Keratinocyte (primary cell): ENCODE results near the gene CASP6. TPM values are rescaled to one million over a fixed set of nuclear protein-coding genes. Genes with fewer than 3 reads are reported as not detected.

Source experiments
- DNase-seq: peaks from one replicate; pipeline ENCODE4 v3.0.0-alpha.2; 2011; ENCODE audit warnings: low read depth, missing footprints, low spot score
- FAIRE-seq: peaks from 2 replicates; lab custom pipeline; 2011; peaks lifted over from hg19 to GRCh38; lab: Jason Lieb, UNC
- H2AFZ ChIP-seq: 2 replicates; pipeline ENCODE4 v1.6.0; 2012; ENCODE audit warnings: low read length, control low read depth, inconsistent platforms; ENCODE audit not compliant: control insufficient read depth
- H3K27ac ChIP-seq: 2 replicates; pipeline ENCODE4 v1.5.1; 2011; ENCODE audit warnings: low read length; ENCODE audit not compliant: control insufficient read depth, insufficient read depth
- H3K27me3 ChIP-seq: 3 replicates; pipeline ENCODE4 v1.6.0; 2011; ENCODE audit warnings: low read length; ENCODE audit not compliant: control insufficient read depth, insufficient read depth; ENCODE audit errors: extremely low read depth
- H3K36me3 ChIP-seq, 2 experiments: 2 replicates in 1 of 2; 3 replicates in 1 of 2; pipeline ENCODE4 v1.5.1; 2011; ENCODE audit warnings: low read length in 2 of 2, mild to moderate bottlenecking in 1 of 2; ENCODE audit not compliant: control insufficient read depth in 2 of 2, insufficient read depth in 2 of 2; ENCODE audit errors: extremely low read depth in 1 of 2
- H3K4me1 ChIP-seq: 3 replicates; pipeline ENCODE4 v1.5.1; 2011; ENCODE audit warnings: low read length; ENCODE audit not compliant: control insufficient read depth, insufficient read depth; ENCODE audit errors: extremely low read depth
- H3K4me2 ChIP-seq: 3 replicates; pipeline ENCODE4 v1.6.0; 2011; ENCODE audit warnings: low read depth, low read length; ENCODE audit not compliant: control insufficient read depth, insufficient read depth; ENCODE audit errors: extremely low read depth
- H3K4me3 ChIP-seq, 3 experiments: fragments of 200-600 bp in 1 of 3; sonication (generic) in 1 of 3; 2 replicates in 2 of 3; 3 replicates in 1 of 3; pipeline ENCODE4 v1.5.1; 2011 to 2016; ENCODE audit warnings: low read length in 3 of 3, mild to moderate bottlenecking in 3 of 3, control low read depth in 2 of 3, inconsistent platforms in 1 of 3, low read depth in 1 of 3, mixed read lengths in 1 of 3, mixed run types in 1 of 3, moderate library complexity in 1 of 3; ENCODE audit not compliant: control insufficient read depth in 2 of 3, insufficient read depth in 2 of 3; ENCODE audit errors: extremely low read depth in 1 of 3
- H3K79me2 ChIP-seq: 2 replicates; pipeline ENCODE4 v1.6.0; 2012; ENCODE audit warnings: low read length; ENCODE audit not compliant: control insufficient read depth, insufficient read depth
- H3K9ac ChIP-seq: 3 replicates; pipeline ENCODE4 v1.6.0; 2011; ENCODE audit warnings: low read length; ENCODE audit not compliant: control insufficient read depth, insufficient read depth; ENCODE audit errors: extremely low read depth
- H3K9me1 ChIP-seq: 3 replicates; pipeline ENCODE4 v1.6.0; 2011; ENCODE audit warnings: low read length; ENCODE audit not compliant: control insufficient read depth, insufficient read depth; ENCODE audit errors: extremely low read depth
- H3K9me3 ChIP-seq: 2 replicates; pipeline ENCODE4 v1.5.1; 2012; ENCODE audit warnings: low read depth, low read length; ENCODE audit not compliant: control insufficient read depth
- H4K20me1 ChIP-seq: 3 replicates; pipeline ENCODE4 v1.6.0; 2011; ENCODE audit warnings: low read length; ENCODE audit not compliant: control insufficient read depth, insufficient read depth; ENCODE audit errors: extremely low read depth
- EZH2 ChIP-seq: IDR thresholded peaks from one replicate; pipeline ENCODE4 v1.6.1; 2012; ENCODE audit warnings: inconsistent platforms, mild to moderate bottlenecking, low read length, moderate library complexity
- dilution Hi-C: fragments of 300-500 bp; cut with MboI; formaldehyde crosslinking; loops from one replicate; pipeline ENCODE4 v1.7.0; 2020; ENCODE audit warnings: low sequenced_read_pairs; ENCODE audit not compliant: extremely low pct_ligation_motif_present
- polyA plus RNA-seq, 5 experiments: library from polyadenylated mRNA; depleted of rRNA in 3 of 5; stranded (reverse) in 3 of 5; stranded (forward) in 1 of 5; unstranded in 1 of 5; fragments of >200 nt; gene quantifications; 1 replicate in 1 of 5; 2 replicates in 3 of 5; 3 replicates in 1 of 5; pipeline versions ENCODE4 v1.2.1 to v1.2.3, GENCODE V29; 2011 to 2012; ENCODE audit warnings: missing spikeins in 2 of 5, low read depth in 1 of 5, low replicate concordance in 1 of 5
- TF ChIP-seq, protein P1 (sequence below), 3 experiments: IDR thresholded peaks in 1 of 3; conservative IDR thresholded peaks in 1 of 3; optimal IDR thresholded peaks in 1 of 3; 2 replicates in 2 of 3; 3 replicates in 1 of 3; pipeline versions ENCODE3 to v1.5.1; 2011; ENCODE audit warnings: low read length in 3 of 3, mild to moderate bottlenecking in 3 of 3, moderate library complexity in 2 of 3, control low read depth in 1 of 3, inconsistent platforms in 1 of 3; ENCODE audit not compliant: insufficient read depth in 2 of 3; ENCODE audit errors: extremely low read depth in 1 of 3

Gene CASP6
- polyA plus RNA-seq, 1 donor (not counting 4 experiments of a cell fraction or from before 2014, with no cell fraction given) = 52.0 TPM

DNA sequence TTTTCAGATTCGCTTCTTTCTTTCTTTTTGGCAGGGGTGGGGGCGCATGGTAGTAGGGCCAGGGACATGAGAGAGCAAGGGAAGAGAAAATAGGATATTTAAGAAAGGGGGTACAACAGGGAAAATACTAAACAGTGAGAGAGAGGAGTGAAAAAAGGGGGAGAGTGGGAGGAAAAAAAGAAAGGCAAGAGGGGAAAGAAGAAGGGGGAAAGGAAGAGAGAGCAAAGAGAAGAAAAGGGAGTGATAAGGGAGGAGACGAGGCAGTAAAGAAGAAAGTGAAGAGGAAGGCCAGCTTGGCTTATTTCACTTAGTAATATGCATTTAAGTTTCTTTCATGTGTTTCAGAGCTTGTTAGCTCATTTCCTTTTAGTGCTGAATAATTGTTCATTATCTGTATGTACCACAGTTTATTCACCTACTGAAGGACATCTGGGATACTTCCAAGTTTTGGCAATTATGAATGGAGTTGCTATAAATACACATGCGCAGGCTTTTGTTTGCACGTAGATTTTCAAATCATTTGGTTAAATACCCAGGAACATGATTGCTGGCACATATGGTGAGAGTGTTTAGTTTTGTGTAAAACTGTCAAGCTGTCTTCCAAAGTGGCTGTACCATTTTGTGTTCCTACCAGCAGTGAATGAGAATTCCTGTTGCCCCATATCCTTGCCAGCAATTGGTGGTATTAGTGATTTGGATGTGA lies 37.3 kb downstream of the CASP6 start:
- H3K27ac ChIP-seq = no peak overlapping the region

DNA sequence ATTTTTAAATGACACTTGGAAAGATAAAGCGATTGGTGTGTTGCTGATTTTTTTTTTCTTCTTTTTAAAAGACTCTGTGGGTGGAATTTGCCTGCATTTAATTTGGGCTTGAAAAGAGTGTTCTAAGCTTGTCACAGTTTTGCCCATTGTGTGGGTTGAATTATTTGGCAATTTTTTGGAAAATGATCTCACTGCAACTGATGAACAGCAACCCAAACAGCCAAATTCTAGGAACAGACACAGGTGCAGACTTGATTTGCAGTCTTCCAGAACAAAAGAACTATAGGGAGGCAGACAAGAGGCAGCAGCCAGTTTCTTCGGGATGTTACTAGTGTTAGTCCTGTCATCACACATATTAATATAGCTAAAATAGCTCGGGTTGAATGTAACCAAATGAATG lies 40.5 kb downstream of the CASP6 start:
- FAIRE-seq = no peak
- dilution Hi-C loops = no loop called here

More for the DNA sequence above, 37.3 kb downstream of the CASP6 start:
- H3K79me2 ChIP-seq = no peaks in the 10 kb centered on the region
- no peak overlapping the region for H3K4me2 ChIP-seq
- dilution Hi-C loops = no loop called here
- FAIRE-seq (no peak), DNase-seq (no peak)
- H3K27me3 ChIP-seq = no peaks in the 10 kb centered on the region
- H3K9ac ChIP-seq = no peak overlapping the region
- no peaks in the 10 kb centered on the region for H3K4me1 ChIP-seq
- H2AFZ ChIP-seq = no peak overlapping the region
- no peaks in the 10 kb centered on the region for H3K9me1 ChIP-seq
- no peak for TF ChIP-seq EZH2
- H3K4me3 ChIP-seq = no peak overlapping the region
- H3K9me3 ChIP-seq = no peaks in the 10 kb centered on the region
- H3K36me3 ChIP-seq = no peaks in the 10 kb centered on the region
- H4K20me1 ChIP-seq = no peaks in the 10 kb centered on the region

More for the DNA sequence above, 40.5 kb downstream of the CASP6 start:
- no peaks in the 10 kb centered on the region for H3K4me1 ChIP-seq
- H3K4me2 ChIP-seq = no peak overlapping the region
- DNase-seq = no peak
- no peak for TF ChIP-seq EZH2
- TF ChIP-seq, protein P1, sequence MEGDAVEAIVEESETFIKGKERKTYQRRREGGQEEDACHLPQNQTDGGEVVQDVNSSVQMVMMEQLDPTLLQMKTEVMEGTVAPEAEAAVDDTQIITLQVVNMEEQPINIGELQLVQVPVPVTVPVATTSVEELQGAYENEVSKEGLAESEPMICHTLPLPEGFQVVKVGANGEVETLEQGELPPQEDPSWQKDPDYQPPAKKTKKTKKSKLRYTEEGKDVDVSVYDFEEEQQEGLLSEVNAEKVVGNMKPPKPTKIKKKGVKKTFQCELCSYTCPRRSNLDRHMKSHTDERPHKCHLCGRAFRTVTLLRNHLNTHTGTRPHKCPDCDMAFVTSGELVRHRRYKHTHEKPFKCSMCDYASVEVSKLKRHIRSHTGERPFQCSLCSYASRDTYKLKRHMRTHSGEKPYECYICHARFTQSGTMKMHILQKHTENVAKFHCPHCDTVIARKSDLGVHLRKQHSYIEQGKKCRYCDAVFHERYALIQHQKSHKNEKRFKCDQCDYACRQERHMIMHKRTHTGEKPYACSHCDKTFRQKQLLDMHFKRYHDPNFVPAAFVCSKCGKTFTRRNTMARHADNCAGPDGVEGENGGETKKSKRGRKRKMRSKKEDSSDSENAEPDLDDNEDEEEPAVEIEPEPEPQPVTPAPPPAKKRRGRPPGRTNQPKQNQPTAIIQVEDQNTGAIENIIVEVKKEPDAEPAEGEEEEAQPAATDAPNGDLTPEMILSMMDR (optimal IDR thresholded peaks at IDR 0.05 in 1 of 3, IDR thresholded peaks at IDR 0.05 in 1 of 3, conservative IDR thresholded peaks at IDR 0.05 in 1 of 3; ENCODE audit: extremely low read depth in 1 of 3, insufficient read depth in 2 of 3, low read length in 3 of 3) = no peak
- no peaks in the 10 kb centered on the region for H3K27me3 ChIP-seq
- H3K27ac ChIP-seq = no peak overlapping the region
- no peaks in the 10 kb centered on the region for H3K79me2 ChIP-seq
- no peaks in the 10 kb centered on the region for H3K36me3 ChIP-seq
- no peaks in the 10 kb centered on the region for H4K20me1 ChIP-seq
- H2AFZ ChIP-seq = no peak overlapping the region
- no peaks in the 10 kb centered on the region for H3K9me1 ChIP-seq
- H3K4me3 ChIP-seq = no peak overlapping the region
- H3K9me3 ChIP-seq = no peaks in the 10 kb centered on the region
- no peak overlapping the region for H3K9ac ChIP-seq
